Esophagus squamous epithelium (tissue), 5 donors: ENCODE data around the gene TARP.
A peak's percentile ranks its signal among the peaks of the same experiment; 100 is the strongest.

ENCODE experiments used
- DNase-seq: peaks from one replicate; lab custom pipeline; 2025; lab: John Stamatoyannopoulos, UW
- H3K27ac ChIP-seq, 4 donors: fragments of 200-600 bp; sonication (generic); one replicate each; pipeline ENCODE4 v1.5.1; 2016 to 2019; ENCODE audit warnings: mild to moderate bottlenecking in 1 of 4
- H3K27me3 ChIP-seq, 4 donors: fragments of 200-600 bp; sonication (generic); 1 replicate in 3 of 4; 2 replicates in 1 of 4; pipeline versions ENCODE4 v1.5.1 to v1.6.0; 2017 to 2021; ENCODE audit warnings: antibody characterized with exemption in 1 of 4
- H3K36me3 ChIP-seq, 3 donors: fragments of 200-600 bp; sonication (generic); one replicate each; pipeline ENCODE4 v1.5.1; 2016 to 2019
- H3K4me1 ChIP-seq, 3 donors: fragments of 200-600 bp; sonication (generic); one replicate each; pipeline ENCODE4 v1.5.1; 2017 to 2019
- H3K4me3 ChIP-seq, 4 donors: fragments of 200-600 bp; sonication (generic); 1 replicate in 3 of 4; 2 replicates in 1 of 4; pipeline ENCODE4 v1.5.1; 2016 to 2019; ENCODE audit warnings: mild to moderate bottlenecking in 2 of 4, moderate library complexity in 1 of 4
- H3K9me3 ChIP-seq, 3 donors: fragments of 200-600 bp; sonication (generic); one replicate each; pipeline ENCODE4 v1.5.1; 2016 to 2019
- CTCF ChIP-seq, 6 experiments: fragments of 450-650 bp in 4 of 6; fragments of 200-600 bp in 2 of 6; sonication (generic) in 2 of 6; IDR thresholded peaks; one replicate each; pipeline ENCODE4 v1.5.1; 2016 to 2019; ENCODE audit warnings: antibody characterized with exemption in 6 of 6, mild to moderate bottlenecking in 4 of 6, moderate library complexity in 4 of 6
- POLR2A ChIP-seq, 4 donors: fragments of 450-650 bp; IDR thresholded peaks; one replicate each; pipeline ENCODE4 v1.6.1; 2017; ENCODE audit warnings: antibody characterized with exemption in 4 of 4, mild to moderate bottlenecking in 4 of 4, moderate library complexity in 3 of 4
- WGBS, 2 donors: methylation state at CpG; one replicate each; pipeline ENCODE4 v1.1.5; 2018; 5-methylcytosine and 5-hydroxymethylcytosine counted together
- intact Hi-C: fragments of 100-400 bp; cut with DNase I; formaldehyde crosslinking; loops from one replicate; pipeline ENCODE4 v1.15.0; 2022
- donor health status: DM: yes; HTN: yes; CAD: no.

The TARP gene

GRCh38 chr7:38321050-38321449 lies 47.6 kb upstream of the TARP start:
- no peak overlapping the region for H3K4me3 ChIP-seq

GRCh38 chr7:38319873-38320272 lies 46.4 kb upstream of the TARP start:
- no peak for DNase-seq
- no peak for TF ChIP-seq POLR2A (IDR thresholded peaks at IDR 0.05)
- TF ChIP-seq CTCF (IDR thresholded peaks at IDR 0.05): no peak
- 45 to 50% methylated on average over 2 of the region's 2 CpGs for WGBS, 2 donors
- Histone ChIP-seq H3K27ac (no peak overlapping the region), H3K27me3 (no peaks in the 10 kb centered on the region), H3K36me3 (no peaks in the 10 kb centered on the region), H3K9me3 (no peaks in the 10 kb centered on the region), H3K4me3 (no peak overlapping the region), H3K4me1 (no peaks in the 10 kb centered on the region)
- intact Hi-C loops: no loop called here

More at GRCh38 chr7:38321050-38321449, 47.6 kb upstream of the TARP start:
- Histone ChIP-seq H3K27ac (no peak overlapping the region), H3K27me3 (peaks cover 0 to 3% (median 0%) of the 10 kb centered on the region in 4 donors), H3K9me3 (no peaks in the 10 kb centered on the region), H3K4me1 (no peaks in the 10 kb centered on the region), H3K36me3 (no peaks in the 10 kb centered on the region)
- no peak for DNase-seq
- TF ChIP-seq POLR2A (IDR thresholded peaks at IDR 0.05) (no peak), CTCF (IDR thresholded peaks at IDR 0.05) (no peak)
- intact Hi-C loops: no loop called here

- DNase-seq: no peak
- Histone ChIP-seq H3K27ac (peak overlapping the region in 1 of 4 donors; percentile 9), H3K36me3 (no peaks in the 10 kb centered on the region), H3K4me1 (no peaks in the 10 kb centered on the region), H3K9me3 (no peaks in the 10 kb centered on the region), H3K4me3 (no peak overlapping the region), H3K27me3 (no peaks in the 10 kb centered on the region)
- intact Hi-C loops: no loop called here
- WGBS, 2 donors: 8 to 9% methylated on average over 4 of the region's 4 CpGs
- TF ChIP-seq POLR2A (IDR thresholded peaks at IDR 0.05) (no peak), CTCF (IDR thresholded peaks at IDR 0.05) (peak in 3 of 6 experiments; percentile 15 to 44 (median 29))
Measured at GRCh38 chr7:38318803-38319416, 45.5 kb upstream of the TARP start.

- no peaks in the 10 kb centered on the region for H3K36me3 ChIP-seq
- no peak overlapping the region for H3K27ac ChIP-seq
- TF ChIP-seq CTCF (IDR thresholded peaks at IDR 0.05) (no peak), POLR2A (IDR thresholded peaks at IDR 0.05) (no peak)
- DNase-seq: no peak
- intact Hi-C loops: no loop called here
- no peaks in the 10 kb centered on the region for H3K27me3 ChIP-seq
- H3K4me1 ChIP-seq: no peaks in the 10 kb centered on the region
- H3K4me3 ChIP-seq: no peak overlapping the region
- H3K9me3 ChIP-seq: no peaks in the 10 kb centered on the region
- WGBS, 2 donors: 61 to 69% methylated on average over 9 of the region's 9 CpGs
Measured at GRCh38 chr7:38318241-38318640, 44.8 kb upstream of the TARP start.

GRCh38 chr7:38317515-38317914 lies 44.1 kb upstream of the TARP start:
- no peak for DNase-seq
- Histone ChIP-seq H3K4me3 (no peak overlapping the region), H3K4me1 (no peaks in the 10 kb centered on the region), H3K9me3 (no peaks in the 10 kb centered on the region), H3K27me3 (no peaks in the 10 kb centered on the region), H3K36me3 (no peaks in the 10 kb centered on the region), H3K27ac (no peak overlapping the region)
- WGBS, 2 donors: 56 to 71% methylated on average over 4 to 8 of the region's 9 CpGs
- intact Hi-C loops: no loop called here
- TF ChIP-seq POLR2A (IDR thresholded peaks at IDR 0.05) (no peak), CTCF (IDR thresholded peaks at IDR 0.05) (no peak)
